Muscle of back (tissue), 11 donors: ENCODE measurements around the gene NPAS2. TPM values are rescaled to one million over a fixed set of nuclear protein-coding genes. Genes with fewer than 3 reads are reported as not detected.

Experiments
- DNase-seq, 3 donors: peaks; one replicate each; pipeline versions ENCODE4 v3.0.0 to v3.0.0-alpha.2; 2013
- polyA plus RNA-seq, 10 donors: library from polyadenylated mRNA; unstranded; fragments of 120-200 nt; gene quantifications; one replicate each; pipeline ENCODE4 v1.2.1, GENCODE V29; 2013; ENCODE audit not compliant: insufficient read length in 10 of 10

NPAS2 gene
- polyA plus RNA-seq, 10 donors: 6.1 to 12.1 (median 10.5) TPM

- DNase-seq: no peak
These were observed 192.2 kb downstream of the NPAS2 start for GRCh38 chr2:101012054-101012705.

GRCh38 chr2:101012706-101013181 is 192.8 kb downstream of the NPAS2 start:
- DNase-seq: peak; percentile 31 to 67 (median 54)

GRCh38 chr2:101014264-101014857 is 194.4 kb downstream of the NPAS2 start:
- no peak for DNase-seq

GRCh38 chr2:101017371-101017770 is 197.4 kb downstream of the NPAS2 start:
- DNase-seq: no peak

GRCh38 chr2:101018934-101019333 is 199.0 kb downstream of the NPAS2 start:
- DNase-seq: no peak

GRCh38 chr2:101022221-101022620 is 202.3 kb downstream of the NPAS2 start:
- DNase-seq: no peak

GRCh38 chr2:101023327-101024107 is 203.6 kb downstream of the NPAS2 start:
- DNase-seq: no peak

GRCh38 chr2:101025561-101025960 is 205.6 kb downstream of the NPAS2 start:
- no peak for DNase-seq

- DNase-seq: no peak
These were observed 206.3 kb downstream of the NPAS2 start for GRCh38 chr2:101026253-101026701.

GRCh38 chr2:101026923-101027469 is 207.1 kb downstream of the NPAS2 start:
- no peak for DNase-seq

- no peak for DNase-seq
These were observed 207.9 kb downstream of the NPAS2 start for GRCh38 chr2:101027852-101028251.

GRCh38 chr2:101030866-101031554 is 211.1 kb downstream of the NPAS2 start:
- DNase-seq: no peak

GRCh38 chr2:101032084-101032776 is 212.3 kb downstream of the NPAS2 start:
- DNase-seq: no peak

- peak; percentile 17 to 46 (median 23) for DNase-seq
These were observed 216.6 kb downstream of the NPAS2 start for GRCh38 chr2:101036562-101036961.

GRCh38 chr2:101037161-101037755 is 217.3 kb downstream of the NPAS2 start:
- no peak for DNase-seq

GRCh38 chr2:101038455-101039255 is 218.7 kb downstream of the NPAS2 start:
- DNase-seq: no peak

GRCh38 chr2:101040072-101040471 is 220.1 kb downstream of the NPAS2 start:
- DNase-seq: no peak

GRCh38 chr2:101040761-101041160 is 220.8 kb downstream of the NPAS2 start:
- no peak for DNase-seq

GRCh38 chr2:101041413-101041812 is 221.5 kb downstream of the NPAS2 start:
- no peak for DNase-seq

- DNase-seq: no peak
These were observed 225.4 kb downstream of the NPAS2 start for GRCh38 chr2:101045330-101045729.
